ENCODE data around the gene ITPK1.

DNA sequence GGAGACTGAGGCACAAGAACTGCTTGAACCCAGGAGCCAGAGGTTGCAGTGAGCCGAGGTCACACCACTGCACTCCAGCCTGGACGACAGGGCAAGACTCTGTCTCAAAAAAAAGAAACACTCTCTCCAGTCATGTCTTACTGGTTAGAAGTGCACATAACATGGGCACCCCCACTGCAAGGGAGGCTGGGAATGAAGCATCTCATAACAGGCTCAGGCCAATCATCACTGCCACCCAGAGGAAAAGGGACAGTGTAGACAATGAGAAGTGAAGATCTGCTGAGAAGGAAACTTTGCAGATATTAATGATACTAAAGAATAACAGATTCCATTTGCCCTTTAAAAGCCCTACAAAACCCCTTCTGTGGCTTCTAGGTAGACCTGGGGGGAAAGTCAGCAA, 66.9 kb downstream of the ITPK1 start:
- TF ChIP-seq, protein P1, sequence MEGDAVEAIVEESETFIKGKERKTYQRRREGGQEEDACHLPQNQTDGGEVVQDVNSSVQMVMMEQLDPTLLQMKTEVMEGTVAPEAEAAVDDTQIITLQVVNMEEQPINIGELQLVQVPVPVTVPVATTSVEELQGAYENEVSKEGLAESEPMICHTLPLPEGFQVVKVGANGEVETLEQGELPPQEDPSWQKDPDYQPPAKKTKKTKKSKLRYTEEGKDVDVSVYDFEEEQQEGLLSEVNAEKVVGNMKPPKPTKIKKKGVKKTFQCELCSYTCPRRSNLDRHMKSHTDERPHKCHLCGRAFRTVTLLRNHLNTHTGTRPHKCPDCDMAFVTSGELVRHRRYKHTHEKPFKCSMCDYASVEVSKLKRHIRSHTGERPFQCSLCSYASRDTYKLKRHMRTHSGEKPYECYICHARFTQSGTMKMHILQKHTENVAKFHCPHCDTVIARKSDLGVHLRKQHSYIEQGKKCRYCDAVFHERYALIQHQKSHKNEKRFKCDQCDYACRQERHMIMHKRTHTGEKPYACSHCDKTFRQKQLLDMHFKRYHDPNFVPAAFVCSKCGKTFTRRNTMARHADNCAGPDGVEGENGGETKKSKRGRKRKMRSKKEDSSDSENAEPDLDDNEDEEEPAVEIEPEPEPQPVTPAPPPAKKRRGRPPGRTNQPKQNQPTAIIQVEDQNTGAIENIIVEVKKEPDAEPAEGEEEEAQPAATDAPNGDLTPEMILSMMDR (IDR thresholded peaks at IDR 0.05; ENCODE audit: low read depth, low read length), result no peak
- TF ChIP-seq EZH2phosphoT487 (IDR thresholded peaks at IDR 0.05; ENCODE audit: low read depth), result no peak
